Tibial nerve (tissue), 4 donors: ENCODE results near the gene CLN6. TPM values are rescaled to one million over a fixed set of nuclear protein-coding genes. Genes with fewer than 3 reads are reported as not detected.
"Not testable (repeated sequence)": the region's sequence is repeated elsewhere in the genome, so short reads cannot be mapped to it uniquely, and the experiment has no call there.

Experiments used
- DNase-seq, 2 donors: peaks; one replicate each; pipeline ENCODE4 v3.0.0-alpha.2; 2019; ENCODE audit warnings: low spot score in 2 of 2
- H3K27ac ChIP-seq, 4 donors: fragments of 200-600 bp; sonication (generic) in 3 of 4; one replicate each; pipeline ENCODE4 v1.5.1; 2017 to 2019; ENCODE audit warnings: mild to moderate bottlenecking in 1 of 4
- H3K27me3 ChIP-seq, 2 donors: fragments of 200-600 bp; sonication (generic) in 1 of 2; one replicate each; pipeline versions ENCODE4 v1.5.1 to v1.6.0; 2017 to 2019
- H3K36me3 ChIP-seq, 3 donors: fragments of 200-600 bp; sonication (generic); one replicate each; pipeline ENCODE4 v1.5.1; 2018 to 2019
- H3K4me1 ChIP-seq, 4 donors: fragments of 200-600 bp; sonication (generic) in 3 of 4; one replicate each; pipeline ENCODE4 v1.5.1; 2017 to 2019
- H3K4me3 ChIP-seq, 4 donors: fragments of 200-600 bp; sonication (generic) in 3 of 4; one replicate each; pipeline ENCODE4 v1.5.1; 2017 to 2019; ENCODE audit warnings: mild to moderate bottlenecking in 1 of 4, moderate library complexity in 1 of 4
- H3K9me3 ChIP-seq, 4 donors: fragments of 200-600 bp; sonication (generic) in 3 of 4; one replicate each; pipeline ENCODE4 v1.5.1; 2017 to 2019
- EP300 ChIP-seq, 2 donors: sonication (generic); formaldehyde crosslinking; IDR thresholded peaks; one replicate each; pipeline ENCODE4 v1.6.1; 2017; ENCODE audit warnings: antibody characterized with exemption in 2 of 2, mild to moderate bottlenecking in 1 of 2
- POLR2A ChIP-seq, 2 donors: fragments of 450-650 bp; IDR thresholded peaks; one replicate each; pipeline ENCODE4 v1.6.1; 2017; ENCODE audit warnings: antibody characterized with exemption in 2 of 2, mild to moderate bottlenecking in 2 of 2, moderate library complexity in 2 of 2
- WGBS, 2 donors: methylation state at CpG; one replicate each; pipeline ENCODE4 v1.1.5; 2018; 5-methylcytosine and 5-hydroxymethylcytosine counted together
- total RNA-seq, 4 donors: library from RNA; depleted of rRNA; stranded (reverse); fragments of >200 nt; gene quantifications; one replicate each; pipeline ENCODE4 v1.1.0, GENCODE V29; 2016
- TF ChIP-seq, protein P1 (sequence below), 5 experiments: fragments of 200-600 bp in 3 of 5; fragments of 450-650 bp in 2 of 5; sonication (generic) in 3 of 5; IDR thresholded peaks; one replicate each; pipeline ENCODE4 v1.5.1; 2016 to 2019; ENCODE audit warnings: antibody characterized with exemption in 5 of 5, mild to moderate bottlenecking in 3 of 5, moderate library complexity in 2 of 5

Gene CLN6
- total RNA-seq, 4 donors from 2014 or later: 10.0 to 28.8 (median 16.3) TPM

- TF ChIP-seq, protein P1, sequence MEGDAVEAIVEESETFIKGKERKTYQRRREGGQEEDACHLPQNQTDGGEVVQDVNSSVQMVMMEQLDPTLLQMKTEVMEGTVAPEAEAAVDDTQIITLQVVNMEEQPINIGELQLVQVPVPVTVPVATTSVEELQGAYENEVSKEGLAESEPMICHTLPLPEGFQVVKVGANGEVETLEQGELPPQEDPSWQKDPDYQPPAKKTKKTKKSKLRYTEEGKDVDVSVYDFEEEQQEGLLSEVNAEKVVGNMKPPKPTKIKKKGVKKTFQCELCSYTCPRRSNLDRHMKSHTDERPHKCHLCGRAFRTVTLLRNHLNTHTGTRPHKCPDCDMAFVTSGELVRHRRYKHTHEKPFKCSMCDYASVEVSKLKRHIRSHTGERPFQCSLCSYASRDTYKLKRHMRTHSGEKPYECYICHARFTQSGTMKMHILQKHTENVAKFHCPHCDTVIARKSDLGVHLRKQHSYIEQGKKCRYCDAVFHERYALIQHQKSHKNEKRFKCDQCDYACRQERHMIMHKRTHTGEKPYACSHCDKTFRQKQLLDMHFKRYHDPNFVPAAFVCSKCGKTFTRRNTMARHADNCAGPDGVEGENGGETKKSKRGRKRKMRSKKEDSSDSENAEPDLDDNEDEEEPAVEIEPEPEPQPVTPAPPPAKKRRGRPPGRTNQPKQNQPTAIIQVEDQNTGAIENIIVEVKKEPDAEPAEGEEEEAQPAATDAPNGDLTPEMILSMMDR (IDR thresholded peaks at IDR 0.05): no peak
- TF ChIP-seq EP300 (IDR thresholded peaks at IDR 0.05) (no peak), POLR2A (IDR thresholded peaks at IDR 0.05) (no peak)
- Histone ChIP-seq H3K4me3 (peak overlapping the region in 2 of 4 donors; percentile 20 to 39), H3K4me1 (peaks cover 0 to 56% (median 23%) of the 10 kb centered on the region in 4 donors), H3K9me3 (no peaks in the 10 kb centered on the region), H3K27ac (peak overlapping the region in 3 of 4 donors; percentile 34 to 76 (median 69)), H3K27me3 (no peaks in the 10 kb centered on the region), H3K36me3 (peaks cover 0 to 13% (median 0%) of the 10 kb centered on the region in 3 donors)
- no peak for DNase-seq
- WGBS, 2 donors: 89% methylated on average over 6 to 7 of the region's 7 CpGs
Measured at GRCh38 chr15:68204361-68204760, 25.2 kb downstream of the CLN6 start.

GRCh38 chr15:68203956-68204355 lies 25.6 kb downstream of the CLN6 start:
- Histone ChIP-seq H3K9me3 (no peaks in the 10 kb centered on the region), H3K36me3 (peaks cover 0 to 13% (median 0%) of the 10 kb centered on the region in 3 donors), H3K4me3 (peak overlapping the region in 2 of 4 donors; percentile 20 to 39), H3K4me1 (peaks cover 0 to 58% (median 23%) of the 10 kb centered on the region in 4 donors), H3K27ac (peak overlapping the region in 1 of 4 donors; percentile 76), H3K27me3 (no peaks in the 10 kb centered on the region)
- WGBS, 2 donors: 95 to 100% methylated on average over 5 of the region's 5 CpGs
- DNase-seq: no peak
- TF ChIP-seq POLR2A (IDR thresholded peaks at IDR 0.05) (no peak), EP300 (IDR thresholded peaks at IDR 0.05) (no peak)
- TF ChIP-seq, protein P1 (IDR thresholded peaks at IDR 0.05): no peak

DNA sequence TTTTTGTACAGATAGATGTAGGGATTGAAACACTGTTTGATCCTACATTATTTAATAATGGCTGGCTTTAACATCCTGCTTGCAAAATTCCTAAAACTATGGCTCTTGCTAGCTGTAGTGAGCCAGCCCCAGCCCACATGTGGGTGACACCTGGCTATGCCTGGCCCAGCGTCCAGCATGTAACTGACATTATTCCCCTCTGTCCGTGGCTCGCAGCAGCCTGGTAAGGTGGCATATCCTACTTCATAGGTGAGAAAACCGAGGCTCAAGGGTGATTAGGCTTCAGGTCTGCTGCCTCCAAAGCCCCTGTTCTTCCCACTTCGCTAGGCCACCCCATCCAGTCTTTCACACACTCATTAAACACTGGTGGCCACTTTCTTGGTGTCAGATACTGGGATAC lies 26.0 kb downstream of the CLN6 start:
- no peak for DNase-seq
- 93 to 98% methylated on average over 5 of the region's 5 CpGs for WGBS, 2 donors
- Histone ChIP-seq H3K27me3 (no peaks in the 10 kb centered on the region), H3K4me3 (no peak overlapping the region), H3K36me3 (peaks cover 0 to 13% (median 0%) of the 10 kb centered on the region in 3 donors), H3K4me1 (peaks cover 0 to 58% (median 23%) of the 10 kb centered on the region in 4 donors), H3K27ac (no peak overlapping the region), H3K9me3 (no peaks in the 10 kb centered on the region)
- TF ChIP-seq, protein P1 (IDR thresholded peaks at IDR 0.05): no peak
- TF ChIP-seq EP300 (IDR thresholded peaks at IDR 0.05): no peak
- TF ChIP-seq POLR2A (IDR thresholded peaks at IDR 0.05): no peak

- 94 to 99% methylated on average over 7 of the region's 7 CpGs for WGBS, 2 donors
- H3K4me1 ChIP-seq: peaks cover 0 to 63% (median 23%) of the 10 kb centered on the region in 4 donors
- H3K4me3 ChIP-seq, H3K9me3 ChIP-seq, H3K27me3 ChIP-seq, H3K27ac ChIP-seq, H3K36me3 ChIP-seq, DNase-seq: not testable (repeated sequence)
Measured at GRCh38 chr15:68202994-68203393, 26.5 kb downstream of the CLN6 start.

GRCh38 chr15:68201879-68202261 lies 27.7 kb downstream of the CLN6 start:
- no peak for DNase-seq
- Histone ChIP-seq H3K9me3 (no peaks in the 10 kb centered on the region), H3K27ac (no peak overlapping the region), H3K36me3 (peaks cover 0 to 7% (median 0%) of the 10 kb centered on the region in 3 donors), H3K4me1 (peaks cover 0 to 66% (median 23%) of the 10 kb centered on the region in 4 donors), H3K4me3 (no peak overlapping the region), H3K27me3 (no peaks in the 10 kb centered on the region)
- TF ChIP-seq, protein P1 (IDR thresholded peaks at IDR 0.05): no peak
- no peak for TF ChIP-seq POLR2A (IDR thresholded peaks at IDR 0.05)
- no peak for TF ChIP-seq EP300 (IDR thresholded peaks at IDR 0.05)
- 38 to 49% methylated on average over 3 of the region's 3 CpGs for WGBS, 2 donors
